Islet of Langerhans (tissue), 1 donor: ENCODE data around the gene DPF3.

ENCODE experiments used
- FAIRE-seq: peaks from one replicate; lab custom pipeline; 2011; peaks lifted over from hg19 to GRCh38; lab: Jason Lieb, UNC

DPF3 gene

DNA sequence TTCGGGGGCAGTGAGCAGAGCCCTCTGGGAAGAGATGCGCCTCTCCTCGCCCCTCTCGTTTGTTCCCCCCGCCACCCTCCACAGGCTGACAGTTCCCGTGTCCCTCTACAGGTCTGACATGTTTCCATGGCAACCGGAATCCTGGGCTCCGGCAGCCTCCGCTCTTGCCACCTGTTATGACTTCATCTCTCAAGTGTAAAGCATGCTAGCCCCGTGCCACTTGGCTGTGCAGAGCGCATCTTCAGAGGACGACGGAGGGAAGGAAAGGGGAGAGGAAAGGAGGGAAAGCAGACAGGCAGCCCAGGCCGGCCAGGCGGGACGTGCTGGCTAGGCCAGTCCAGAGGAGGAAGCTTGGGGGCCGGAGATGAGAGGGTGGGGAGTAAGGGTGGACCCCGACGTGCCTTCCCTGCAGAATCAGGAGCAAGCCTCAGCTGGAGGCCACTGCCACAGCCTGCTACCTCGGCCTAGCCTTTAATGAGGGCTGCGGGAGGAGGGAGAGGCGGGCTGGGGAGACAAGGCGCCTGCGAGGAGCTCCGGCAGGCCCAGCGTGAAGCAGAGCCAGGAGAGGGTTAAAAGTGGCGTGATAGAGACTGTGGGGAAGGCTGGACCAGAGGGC lies 214.3 kb downstream of the DPF3 start:
- no peak for FAIRE-seq

DNA sequence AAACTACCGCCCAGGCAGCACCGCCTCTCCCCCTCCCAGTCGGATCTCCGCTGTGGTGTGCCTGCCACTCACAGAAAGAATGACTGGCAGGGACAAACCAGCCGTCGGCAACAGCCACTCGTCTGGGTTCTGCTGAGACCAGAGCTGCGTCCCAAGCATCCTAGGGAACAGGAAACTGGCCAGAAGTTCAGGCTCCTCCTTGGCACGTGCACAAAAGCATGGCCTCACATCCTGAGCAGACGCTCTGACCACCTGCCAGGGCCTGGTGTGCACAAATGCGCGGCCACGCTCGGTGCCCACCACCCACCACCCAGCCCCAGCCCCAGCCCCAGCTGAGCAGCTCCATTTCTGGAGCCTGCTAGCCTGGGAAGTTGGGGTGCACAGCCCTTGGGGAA lies 214.8 kb downstream of the DPF3 start:
- no peak for FAIRE-seq

DNA sequence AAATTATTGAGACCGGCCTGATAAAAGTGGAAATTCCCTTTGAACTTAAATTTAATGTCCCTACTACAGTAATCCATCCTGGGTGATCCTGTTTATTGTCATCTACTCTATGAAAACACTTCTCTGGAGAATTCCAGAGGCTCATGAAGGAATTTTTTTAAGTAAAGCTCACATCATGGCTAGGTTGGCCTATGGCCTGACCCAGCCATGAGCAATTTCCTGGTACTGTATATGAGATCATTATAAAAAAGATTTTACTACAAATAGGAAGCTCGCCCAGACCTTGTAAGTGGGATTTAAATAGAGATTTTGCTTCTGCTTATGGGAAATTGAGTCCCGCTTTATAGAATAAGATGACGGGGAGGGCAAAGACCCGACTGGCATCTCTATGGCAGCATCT lies 215.5 kb downstream of the DPF3 start:
- FAIRE-seq: no peak

DNA sequence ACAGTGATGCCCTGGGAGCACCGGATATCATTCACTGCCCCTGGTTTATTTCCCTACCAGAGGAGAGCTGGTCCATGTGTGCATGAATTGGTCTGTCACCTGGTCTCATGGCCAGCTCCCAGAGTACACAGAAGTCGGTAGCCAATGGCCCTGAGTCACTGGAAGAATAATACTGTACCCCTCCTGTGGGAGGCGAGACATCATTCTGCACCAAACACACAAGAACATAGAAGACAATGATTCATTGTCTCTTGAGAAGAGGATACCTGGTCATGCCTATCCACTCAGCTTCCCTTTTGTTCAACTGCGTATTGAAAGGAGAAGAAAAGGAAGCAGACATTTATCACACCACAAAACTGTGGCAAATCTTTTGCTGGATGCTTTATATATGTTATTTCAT lies 216.2 kb downstream of the DPF3 start:
- no peak for FAIRE-seq

DNA sequence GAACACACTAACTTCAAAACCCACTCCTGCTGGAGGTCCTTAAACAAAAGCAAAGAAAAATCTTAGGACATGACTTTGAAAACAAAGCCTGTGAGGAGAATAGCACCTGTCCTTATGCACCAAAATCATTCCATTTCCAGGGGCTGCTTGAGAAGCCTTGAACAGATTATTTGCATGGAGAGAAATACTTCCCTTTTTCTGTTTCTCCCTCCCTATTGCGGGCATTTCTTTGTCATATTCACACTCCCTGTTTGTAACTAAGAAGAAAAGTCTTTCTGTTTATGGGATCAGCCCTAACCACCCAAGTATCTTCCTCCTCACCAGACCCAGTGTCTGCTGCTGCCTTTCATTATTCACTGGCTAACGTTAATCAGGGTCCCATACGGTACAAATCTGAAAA lies 218.8 kb downstream of the DPF3 start:
- FAIRE-seq: no peak

DNA sequence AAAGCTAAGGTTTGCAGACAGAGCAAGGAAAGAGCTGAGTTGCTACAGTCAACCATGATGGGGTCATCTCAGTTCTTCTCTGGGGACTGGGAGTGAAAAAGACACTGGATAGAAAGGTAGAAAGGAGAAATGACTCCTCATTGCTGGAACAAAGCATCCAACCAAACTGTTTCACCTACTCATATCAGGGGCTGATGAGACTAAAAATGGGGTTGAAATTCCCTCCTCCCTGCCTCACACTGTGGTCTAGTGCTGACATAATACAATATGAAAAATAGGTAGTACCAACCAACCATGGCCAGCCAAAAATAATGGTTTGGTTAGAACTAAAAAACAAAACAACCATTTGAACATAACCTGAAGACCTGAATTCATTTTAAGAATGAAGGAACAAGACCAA lies 220.7 kb downstream of the DPF3 start:
- no peak for FAIRE-seq

DNA sequence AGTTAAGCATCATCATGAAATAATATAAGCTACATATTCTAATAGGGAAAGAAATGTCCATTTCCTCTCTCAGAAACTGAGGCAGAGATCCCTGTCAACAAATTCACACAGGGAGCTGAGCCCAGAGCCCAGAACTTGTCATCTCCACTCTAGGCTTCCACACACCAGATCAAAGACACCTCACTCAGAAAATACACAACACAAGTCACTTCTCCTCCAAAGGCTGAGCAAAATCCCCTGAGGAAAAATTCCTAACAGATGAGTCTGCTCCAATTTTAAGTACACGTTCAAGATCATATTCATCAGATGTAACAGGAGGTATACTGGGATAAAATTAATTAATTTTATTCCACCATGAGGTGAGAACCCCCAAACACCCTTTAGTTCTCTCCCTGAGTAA lies 227.3 kb downstream of the DPF3 start:
- no peak for FAIRE-seq

DNA sequence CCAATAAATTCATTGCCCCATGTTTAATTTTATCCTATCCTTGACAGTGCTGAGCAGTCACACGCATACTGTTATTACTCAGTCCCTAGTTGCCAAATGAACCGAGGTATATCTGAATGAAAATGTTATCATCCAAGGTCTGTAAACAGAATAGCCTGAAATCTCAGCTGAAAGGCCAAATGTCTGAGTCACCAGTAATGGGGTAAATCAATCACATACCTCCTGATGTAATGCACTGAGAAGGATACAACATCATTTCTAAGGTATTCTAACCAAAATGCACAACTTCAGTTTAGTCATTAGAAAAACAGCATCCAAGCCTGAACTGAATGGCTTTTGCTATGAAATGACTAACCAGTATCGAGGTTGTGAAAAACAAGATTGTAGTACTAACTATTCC lies 228.6 kb downstream of the DPF3 start:
- FAIRE-seq: no peak

DNA sequence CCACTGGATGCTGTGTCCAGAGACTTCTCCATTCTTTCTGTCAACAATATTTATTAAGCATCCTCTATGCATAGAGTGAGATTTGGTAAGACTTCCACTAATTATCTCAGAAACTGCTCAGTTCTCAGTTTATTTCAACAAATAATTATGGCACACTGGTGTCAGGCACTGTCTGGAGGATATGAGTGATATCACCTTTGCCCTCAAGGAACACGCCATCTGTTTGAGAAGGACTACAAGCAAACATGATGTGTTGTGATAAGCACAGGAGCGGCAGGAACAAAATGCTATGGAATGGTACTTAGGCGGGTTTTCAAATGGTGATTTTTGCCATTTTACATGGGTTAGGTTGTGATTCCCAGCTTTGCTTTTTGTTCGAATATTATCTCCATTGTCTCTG lies 229.2 kb downstream of the DPF3 start:
- FAIRE-seq: no peak

DNA sequence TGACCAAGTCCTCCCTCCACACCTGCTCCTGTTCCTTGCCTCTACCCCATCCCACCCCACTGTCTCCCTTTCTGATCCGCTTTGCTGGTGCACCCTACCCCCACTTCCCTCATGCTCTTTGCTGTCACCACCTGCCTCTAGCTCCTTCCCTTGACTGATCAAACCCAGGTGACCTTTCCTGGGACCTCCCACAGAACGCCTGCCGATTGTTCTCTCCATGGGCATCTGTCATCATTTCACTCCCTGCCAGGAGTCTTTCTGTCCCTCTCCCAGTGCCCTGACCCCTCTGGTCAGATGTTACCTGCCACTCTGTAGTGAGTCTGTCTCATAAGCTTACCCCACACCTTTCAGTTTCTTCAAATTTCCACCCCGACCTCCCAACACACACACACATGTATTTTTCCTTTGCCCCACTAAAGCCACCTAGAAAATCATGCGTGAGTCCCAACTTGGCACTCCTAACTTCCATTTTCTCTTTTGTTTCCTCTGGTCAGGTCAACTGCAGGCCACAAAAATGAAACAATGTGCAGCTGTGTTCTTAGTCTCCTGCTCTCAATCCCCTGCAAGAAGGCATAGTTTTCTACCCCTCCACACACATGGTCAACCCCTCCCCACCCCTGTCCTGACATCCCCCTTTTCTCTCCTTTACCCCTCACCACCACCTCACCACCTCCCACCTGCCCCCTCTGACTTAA lies 229.8 kb downstream of the DPF3 start:
- FAIRE-seq: no peak

DNA sequence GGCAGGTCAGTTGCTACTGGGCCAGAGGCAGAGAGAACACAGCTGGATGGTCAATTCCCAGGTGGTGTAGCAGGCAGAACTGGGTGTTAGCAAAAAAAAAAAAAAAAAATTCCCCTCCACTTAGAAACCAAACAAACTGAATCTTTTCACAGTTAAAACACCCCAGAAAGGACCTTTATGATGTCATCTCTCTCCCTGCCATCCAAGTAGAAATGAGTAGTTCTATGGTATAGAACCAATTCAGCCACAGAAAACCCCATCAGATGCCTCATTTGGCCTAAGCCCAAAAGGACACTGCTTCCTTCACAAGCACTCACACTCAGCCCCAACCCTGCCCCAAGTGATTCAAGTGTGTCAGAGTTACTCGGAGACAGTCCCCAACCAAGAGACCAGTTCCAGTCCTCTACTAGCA lies 230.8 kb downstream of the DPF3 start:
- no peak for FAIRE-seq

DNA sequence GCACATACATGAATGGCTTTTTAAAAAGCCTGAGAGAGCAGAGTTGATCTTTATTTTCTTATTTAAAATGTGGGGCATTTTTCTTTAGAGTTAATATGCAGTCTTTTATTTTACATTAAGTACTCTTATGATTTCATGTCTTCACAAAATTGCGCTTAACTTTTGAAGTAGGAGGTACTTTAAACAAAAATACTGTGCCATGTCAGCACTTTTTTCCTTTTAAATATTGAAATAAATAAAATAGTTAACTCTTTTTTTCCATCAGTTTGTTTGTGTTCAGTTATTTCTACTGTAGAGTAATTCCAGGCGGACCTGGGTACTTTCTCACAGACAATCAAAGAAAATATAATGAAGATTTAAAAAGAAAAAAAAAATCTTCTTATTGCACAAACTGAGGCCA lies 231.7 kb downstream of the DPF3 start:
- no peak for FAIRE-seq

DNA sequence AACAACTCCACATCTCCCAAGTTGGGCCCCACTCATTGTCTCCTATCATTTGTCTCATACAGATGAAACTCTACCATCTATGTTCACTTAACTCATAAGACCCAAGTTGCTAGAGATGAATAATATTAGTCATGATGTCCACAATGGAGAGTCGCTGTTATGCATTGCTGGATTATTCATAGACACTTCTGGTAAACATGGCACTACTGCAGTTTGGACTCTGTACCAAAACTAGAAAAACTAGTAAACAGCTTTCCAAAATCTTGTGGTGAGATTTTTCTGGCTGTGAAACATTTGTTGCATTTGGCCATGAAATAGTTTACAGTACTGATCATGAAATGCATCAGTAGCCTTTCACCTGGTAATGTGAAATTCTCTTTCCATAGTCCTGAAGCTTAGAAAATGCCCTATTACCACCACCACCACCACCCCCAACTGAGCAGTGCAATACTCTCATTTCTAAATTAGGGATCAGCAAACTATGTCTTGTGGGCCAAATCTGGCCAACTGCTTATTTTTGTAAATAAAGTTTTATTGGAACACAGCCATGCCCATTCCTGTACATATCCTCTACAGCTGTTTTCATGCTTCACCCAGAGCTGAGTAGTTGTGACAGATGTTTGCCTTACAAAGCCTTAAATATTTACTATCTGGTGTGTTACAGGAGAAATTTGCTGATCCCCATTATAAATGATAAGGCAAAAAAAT lies 236.5 kb downstream of the DPF3 start:
- FAIRE-seq: no peak

DNA sequence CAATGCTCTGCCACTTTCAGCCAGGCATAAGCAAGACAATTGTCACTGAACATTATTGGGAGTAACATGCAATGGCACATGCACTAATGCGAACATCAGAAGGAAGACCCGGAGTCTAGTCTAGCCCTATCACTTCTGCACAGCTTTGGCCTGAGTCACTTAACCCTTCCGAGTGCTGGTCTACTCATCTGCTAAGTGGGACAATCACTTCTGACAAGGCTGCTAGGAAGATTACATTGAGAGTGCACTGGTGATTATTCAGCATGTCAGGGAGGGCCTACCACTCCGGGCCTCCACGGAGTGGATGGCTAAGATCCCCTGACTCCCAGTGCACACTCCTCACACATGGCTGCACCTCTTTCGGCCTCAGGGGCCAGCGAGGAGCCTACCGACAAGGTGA lies 240.9 kb downstream of the DPF3 start:
- no peak for FAIRE-seq

DNA sequence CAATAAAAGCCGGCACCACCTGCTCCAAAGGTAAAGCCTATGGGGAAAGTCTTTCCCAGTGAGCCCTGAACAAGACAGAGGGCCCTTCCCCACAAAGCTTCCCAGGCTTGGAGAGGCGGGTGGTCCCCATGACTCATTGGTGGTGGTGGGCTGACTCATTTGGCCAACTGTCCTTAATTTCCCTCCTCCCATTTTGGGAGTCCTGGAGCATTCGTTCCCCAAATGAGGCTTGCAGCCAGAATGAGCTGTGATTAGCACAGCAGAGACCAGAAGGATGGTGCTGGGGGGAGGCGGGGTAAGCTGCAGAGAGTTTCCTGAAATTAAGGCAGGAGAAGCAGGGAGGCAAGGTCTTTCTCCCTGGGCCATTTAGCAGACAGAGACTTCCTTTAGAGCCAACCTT lies 241.7 kb downstream of the DPF3 start:
- no peak for FAIRE-seq

DNA sequence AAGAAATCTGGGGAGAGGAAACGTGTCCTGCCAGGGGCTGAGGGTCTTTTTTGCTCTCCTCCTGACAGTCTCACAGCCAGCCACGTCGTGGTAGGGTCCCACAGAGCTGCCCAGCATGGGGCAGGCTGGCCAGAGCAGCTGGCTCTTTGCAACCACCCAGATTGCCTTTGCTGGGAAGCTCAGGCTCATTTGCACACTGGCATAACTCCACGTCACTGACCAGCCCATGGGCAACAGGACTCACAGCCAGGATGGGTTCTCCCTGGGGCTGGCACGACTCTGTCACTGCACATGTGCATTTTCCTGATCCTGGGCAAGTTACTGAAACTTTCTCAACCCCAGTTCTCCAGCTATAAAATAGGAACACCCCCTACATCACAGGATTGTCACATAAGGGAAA lies 242.2 kb downstream of the DPF3 start:
- FAIRE-seq: no peak

DNA sequence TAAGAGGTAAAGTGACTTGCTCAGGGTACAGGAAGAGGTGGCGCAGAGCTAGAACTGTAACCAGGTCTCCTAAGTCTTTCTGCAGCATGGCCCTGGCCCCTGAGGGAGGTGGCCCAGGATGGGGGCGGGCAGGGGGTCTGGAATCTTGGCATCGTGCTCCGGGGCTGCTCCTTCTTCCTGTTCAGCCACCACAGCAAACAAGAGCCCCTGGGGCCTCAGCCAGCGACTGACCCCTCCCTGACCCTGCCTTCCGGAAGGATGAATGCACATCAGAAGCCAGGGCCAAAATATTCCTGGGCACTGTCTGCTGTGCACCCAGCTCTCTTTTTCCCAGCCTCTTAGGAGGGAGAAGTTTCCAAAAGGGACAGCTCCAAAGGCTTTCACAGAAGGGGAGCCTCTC lies 242.8 kb downstream of the DPF3 start:
- FAIRE-seq: no peak

DNA sequence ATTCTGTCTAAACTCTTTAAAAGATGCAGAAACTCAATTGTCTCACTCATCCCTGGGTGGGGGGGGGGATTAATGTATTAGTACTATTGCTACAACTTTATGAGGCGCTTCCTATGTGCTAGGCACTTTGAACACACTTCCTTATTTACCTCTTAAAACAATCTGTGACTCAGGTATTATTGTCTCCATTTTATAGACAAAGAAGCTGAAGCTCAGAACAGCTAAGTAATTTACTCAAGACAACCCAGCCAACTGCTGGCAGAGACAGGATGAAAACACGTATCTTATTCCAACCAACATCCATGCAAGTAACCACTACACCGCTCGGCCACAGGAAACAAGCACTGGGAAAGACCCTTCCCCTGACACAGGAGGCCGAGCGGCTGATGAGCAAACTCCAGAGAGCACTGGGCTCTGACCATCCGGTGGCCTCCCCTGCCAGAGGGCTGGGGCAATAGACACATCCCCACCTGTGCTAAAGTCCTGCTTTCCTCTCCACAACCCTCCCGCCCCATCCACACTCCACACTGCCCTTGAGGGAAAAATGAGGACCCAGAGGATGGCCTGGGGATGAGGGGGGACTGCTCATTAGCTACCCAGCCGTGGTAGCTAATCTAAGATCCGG lies 244.2 kb downstream of the DPF3 start:
- no peak for FAIRE-seq

DNA sequence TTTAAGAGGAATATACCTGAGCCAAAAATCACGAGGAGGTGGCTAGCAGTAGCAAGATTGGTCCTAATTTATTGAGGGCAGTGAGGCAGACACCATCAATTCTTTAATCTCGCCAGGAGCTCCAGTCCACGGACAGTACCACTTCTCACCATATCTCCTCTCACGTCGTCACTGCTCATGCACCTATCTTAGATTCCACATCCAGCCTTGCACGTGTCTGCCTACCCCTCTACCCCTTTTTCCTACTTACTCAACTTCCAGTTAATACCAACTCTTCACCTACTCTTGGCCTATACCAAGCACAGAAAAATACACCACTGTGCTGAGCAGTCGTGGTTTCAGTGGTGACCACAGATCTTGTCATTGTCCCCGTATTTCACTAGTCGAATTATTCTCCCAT lies 246.1 kb downstream of the DPF3 start:
- FAIRE-seq: no peak

DNA sequence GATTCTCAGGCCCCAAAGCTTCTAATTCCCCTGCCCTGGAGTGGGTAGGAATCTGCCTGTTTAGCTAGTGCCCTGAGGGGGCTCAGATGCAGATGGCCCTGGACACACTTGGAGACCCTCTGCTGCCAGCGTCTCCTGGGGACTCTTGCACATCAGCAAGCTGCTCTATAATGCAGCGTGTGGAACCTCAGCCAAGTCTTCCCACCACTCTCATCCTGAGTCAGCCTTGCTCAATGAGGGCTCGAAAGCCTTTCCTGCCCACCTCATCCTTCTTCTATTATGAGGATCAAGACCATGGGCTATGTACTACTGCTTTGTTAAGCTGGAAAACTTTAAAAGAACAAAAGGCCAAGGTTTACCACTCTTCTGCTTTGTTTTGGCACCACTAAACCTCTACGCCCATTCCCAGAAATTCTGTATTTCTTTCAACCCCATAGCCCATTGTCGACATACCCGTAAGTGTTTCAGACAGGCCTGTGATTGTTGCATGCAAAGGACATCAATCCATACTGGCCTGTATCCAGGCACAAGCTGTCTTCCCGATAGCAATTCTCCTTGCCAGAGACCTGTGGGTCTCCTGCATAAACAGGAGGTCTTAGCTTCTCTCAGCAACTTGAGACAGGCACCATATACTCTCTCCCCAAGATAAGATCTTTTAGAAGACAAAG lies 246.9 kb downstream of the DPF3 start:
- no peak for FAIRE-seq

DNA sequence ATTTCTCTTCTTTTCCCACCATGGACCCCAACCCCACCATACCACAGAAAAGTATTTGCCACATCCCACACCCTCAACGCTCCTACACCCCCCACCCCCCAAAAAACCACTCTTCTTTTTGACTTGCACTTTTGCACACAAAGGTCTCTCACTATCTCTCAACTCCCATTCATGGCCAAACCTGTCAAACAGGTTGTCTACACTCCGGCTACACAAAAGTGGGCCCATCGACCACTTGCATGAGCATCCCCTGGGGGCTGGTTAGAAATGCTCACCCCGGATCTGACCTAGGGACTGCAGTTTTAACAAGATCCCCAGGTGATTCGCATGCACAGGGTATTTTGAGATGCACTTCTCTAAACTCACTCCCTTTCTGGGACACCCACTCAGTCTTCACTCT lies 248.2 kb downstream of the DPF3 start:
- FAIRE-seq: no peak

DNA sequence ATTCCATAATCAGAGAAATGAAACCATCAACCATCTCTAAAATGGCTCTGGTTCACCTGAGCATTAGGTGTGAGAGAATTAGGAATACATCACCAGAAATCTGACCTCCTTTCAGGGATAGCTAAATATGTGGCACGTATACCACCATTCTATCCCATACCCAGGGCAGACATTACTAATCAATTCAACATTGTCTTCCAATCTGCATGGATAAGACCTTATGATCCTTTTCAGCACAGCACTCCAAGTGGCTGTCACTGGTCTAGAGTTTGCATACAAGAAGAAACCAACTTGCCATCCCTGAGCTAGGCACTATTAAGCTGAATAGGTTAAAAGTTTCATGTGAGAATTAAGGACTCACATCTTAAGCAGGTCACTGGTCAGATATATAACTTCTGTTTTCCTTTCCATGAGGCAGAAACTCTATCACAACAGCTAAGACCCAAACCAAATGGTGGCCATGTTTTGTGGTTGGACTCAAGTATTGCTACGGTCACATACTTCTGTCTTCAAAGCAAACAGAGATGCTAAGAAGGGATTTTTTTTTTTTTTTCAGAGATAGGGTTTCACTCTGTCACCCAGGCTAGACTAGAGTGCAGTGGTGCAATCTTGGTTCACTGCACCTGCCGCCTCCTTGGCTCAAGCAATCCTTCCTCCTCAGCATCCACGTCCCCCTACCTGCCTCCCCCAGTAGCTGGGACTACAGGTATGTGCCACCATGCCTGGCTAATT lies 249.0 kb downstream of the DPF3 start:
- no peak for FAIRE-seq
